Endothelial cell (in vitro differentiated cells): Measurements from ENCODE around the gene DLX4. TPM values are rescaled to one million over a fixed set of nuclear protein-coding genes. Genes with fewer than 3 reads are reported as not detected.

ENCODE experiments used
- DNase-seq: peaks from one replicate; pipeline ENCODE4 v3.0.0; 2021; ENCODE audit warnings: low spot score
- H3K27ac Mint-ChIP-seq: one replicate; pipeline ENCODE4 v1.8.0; 2021; ENCODE audit warnings: mixed read lengths, inconsistent platforms; ENCODE audit not compliant: unreplicated experiment
- H3K27me3 Mint-ChIP-seq: one replicate; pipeline ENCODE4 v1.8.0; 2021; ENCODE audit warnings: mild to moderate bottlenecking, moderate library complexity, mixed read lengths, inconsistent platforms; ENCODE audit not compliant: unreplicated experiment
- H3K36me3 Mint-ChIP-seq: one replicate; pipeline ENCODE4 v1.8.0; 2021; ENCODE audit warnings: mild to moderate bottlenecking, low read depth, mixed read lengths, inconsistent platforms; ENCODE audit not compliant: unreplicated experiment
- H3K4me1 Mint-ChIP-seq: one replicate; pipeline ENCODE4 v1.8.0; 2021; ENCODE audit warnings: mild to moderate bottlenecking, mixed read lengths, inconsistent platforms; ENCODE audit not compliant: unreplicated experiment
- H3K4me3 Mint-ChIP-seq: one replicate; pipeline ENCODE4 v1.8.0; 2021; ENCODE audit warnings: mild to moderate bottlenecking, mixed read lengths, inconsistent platforms; ENCODE audit not compliant: unreplicated experiment
- H3K9me3 Mint-ChIP-seq: one replicate; pipeline ENCODE4 v1.8.0; 2021; ENCODE audit warnings: mixed read lengths, inconsistent platforms; ENCODE audit not compliant: unreplicated experiment
- CTCF ChIP-seq: fragments of 200-600 bp; sonication (generic); IDR thresholded peaks from one replicate; pipeline ENCODE4 v1.5.0; 2021; ENCODE audit warnings: antibody characterized with exemption; ENCODE audit not compliant: unreplicated experiment
- total RNA-seq: library from RNA; stranded (reverse); fragmentation: NEBNext Ultra II Directional; extraction: Animal tissue kit (Norgen Biotek cat#: 25700); gene quantifications from one replicate; pipeline ENCODE4 v1.2.1, GENCODE V29; 2021; ENCODE audit not compliant: unreplicated experiment

DLX4 gene
- total RNA-seq, 1 donor from 2014 or later: 0.36 TPM

- no peaks in the 10 kb centered on the region for H3K9me3 Mint-ChIP-seq
- H3K27me3 Mint-ChIP-seq: peaks cover 15% of the 10 kb centered on the region
These were observed 16.6 kb upstream of the DLX4 start for GRCh38 chr17:49952209-49952911.

GRCh38 chr17:49952912-49953497 is 16.0 kb upstream of the DLX4 start:
- DNase-seq: no peak
- no peaks in the 10 kb centered on the region for H3K36me3 Mint-ChIP-seq
- peaks cover 15% of the 10 kb centered on the region for H3K27me3 Mint-ChIP-seq

More at GRCh38 chr17:49952209-49952911, 16.6 kb upstream of the DLX4 start:
- no peak overlapping the region for H3K27ac Mint-ChIP-seq
- DNase-seq: peak; percentile 93
- no peaks in the 10 kb centered on the region for H3K4me1 Mint-ChIP-seq
- no peaks in the 10 kb centered on the region for H3K36me3 Mint-ChIP-seq
- H3K4me3 Mint-ChIP-seq: no peak overlapping the region
- peak; percentile 60 for TF ChIP-seq CTCF

GRCh38 chr17:49955157-49955556 is 13.8 kb upstream of the DLX4 start:
- TF ChIP-seq CTCF: no peak
- Mint-ChIP-seq H3K27ac (no peak overlapping the region), H3K4me3 (no peak overlapping the region), H3K27me3 (peaks cover 20% of the 10 kb centered on the region), H3K36me3 (no peaks in the 10 kb centered on the region), H3K9me3 (no peaks in the 10 kb centered on the region), H3K4me1 (no peaks in the 10 kb centered on the region)
- no peak for DNase-seq

More at GRCh38 chr17:49952912-49953497, 16.0 kb upstream of the DLX4 start:
- Mint-ChIP-seq H3K4me1 (no peaks in the 10 kb centered on the region), H3K27ac (no peak overlapping the region), H3K9me3 (no peaks in the 10 kb centered on the region), H3K4me3 (no peak overlapping the region)
- no peak for TF ChIP-seq CTCF

GRCh38 chr17:49956780-49957179 is 12.2 kb upstream of the DLX4 start:
- Mint-ChIP-seq H3K27me3 (peaks cover 22% of the 10 kb centered on the region), H3K4me1 (no peaks in the 10 kb centered on the region), H3K36me3 (no peaks in the 10 kb centered on the region), H3K27ac (no peak overlapping the region), H3K9me3 (no peaks in the 10 kb centered on the region), H3K4me3 (no peak overlapping the region)
- no peak for DNase-seq
- no peak for TF ChIP-seq CTCF

- Mint-ChIP-seq H3K4me3 (peak overlapping the region; percentile 12), H3K27ac (no peak overlapping the region), H3K9me3 (no peaks in the 10 kb centered on the region), H3K27me3 (peaks cover 20% of the 10 kb centered on the region), H3K36me3 (no peaks in the 10 kb centered on the region), H3K4me1 (no peaks in the 10 kb centered on the region)
- no peak for TF ChIP-seq CTCF
- no peak for DNase-seq
These were observed 11.6 kb upstream of the DLX4 start for GRCh38 chr17:49957350-49957749.
